Endothelial cell of umbilical vein (primary cell): Measurements from ENCODE around the gene ANXA8L1. TPM values are rescaled to one million over a fixed set of nuclear protein-coding genes. Genes with fewer than 3 reads are reported as not detected.
"Not testable (repeated sequence)": the region's sequence is repeated elsewhere in the genome, so short reads cannot be mapped to it uniquely, and the experiment has no call there.

ENCODE experiments used
- BruUV-seq: library from RNA; stranded (reverse); fragments of 400-500 nt; replicated peaks from 2 replicates; lab custom pipeline; 2021; lab: Mats Ljungman, UMichigan
- CTCF ChIA-PET: fragments of 300-600, 350-600 bp; sonication (Branson Sonifier 250); formaldehyde crosslinking; loops from one replicate; lab custom pipeline; 2021; ENCODE audit warnings: antibody characterized with exemption, inconsistent platforms; lab: Charles Lee
- POLR2A ChIA-PET: fragments of 300-600, 350-600 bp; sonication (Branson Sonifier 250); formaldehyde crosslinking; loops from one replicate; lab custom pipeline; 2021; ENCODE audit warnings: antibody characterized with exemption, inconsistent platforms; lab: Charles Lee
- DNase-seq: peaks from one replicate; pipeline ENCODE4 v3.0.0-alpha.2; 2011; ENCODE audit warnings: low read depth, low spot score
- FAIRE-seq: peaks from 2 replicates; lab custom pipeline; 2011; peaks lifted over from hg19 to GRCh38; lab: Jason Lieb, UNC
- H2AFZ ChIP-seq: 2 replicates; pipeline ENCODE4 v1.6.0; 2012; ENCODE audit warnings: low read depth, low read length, control low read depth, inconsistent platforms
- H3K27ac ChIP-seq: 2 replicates; pipeline ENCODE4 v1.5.1; 2011; ENCODE audit warnings: low read depth, mild to moderate bottlenecking, control low read depth, low read length, moderate library complexity; ENCODE audit not compliant: insufficient read depth
- H3K27me3 ChIP-seq, 2 experiments: 2 replicates each; pipeline versions ENCODE4 v1.6.0 to v1.6.1; 2011; ENCODE audit warnings: low read length in 2 of 2, mixed read lengths in 1 of 2; ENCODE audit not compliant: control insufficient read depth in 2 of 2, insufficient read depth in 2 of 2
- H3K36me3 ChIP-seq, 2 experiments: 2 replicates in 1 of 2; 3 replicates in 1 of 2; pipeline ENCODE4 v1.5.1; 2011; ENCODE audit warnings: low read length in 2 of 2, mild to moderate bottlenecking in 1 of 2, moderate library complexity in 1 of 2; ENCODE audit not compliant: control insufficient read depth in 2 of 2, insufficient read depth in 2 of 2; ENCODE audit errors: extremely low read depth in 1 of 2
- H3K4me1 ChIP-seq: 3 replicates; pipeline ENCODE4 v1.5.1; 2011; ENCODE audit warnings: mild to moderate bottlenecking, low read length; ENCODE audit not compliant: control insufficient read depth, insufficient read depth; ENCODE audit errors: extremely low read depth
- H3K4me2 ChIP-seq: 2 replicates; pipeline ENCODE4 v1.6.1; 2011; ENCODE audit warnings: low read length, control low read depth, mixed read lengths; ENCODE audit not compliant: insufficient read depth
- H3K4me3 ChIP-seq, 3 experiments: fragments of 200-600 bp in 1 of 3; sonication (generic), shearing (Covaris generic) in 1 of 3; replicated peaks in 1 of 3; 2 replicates each; pipeline ENCODE4 v1.5.1; 2011 to 2016; ENCODE audit warnings: control low read depth in 3 of 3, low read length in 3 of 3, mild to moderate bottlenecking in 2 of 3, inconsistent platforms in 1 of 3, low read depth in 1 of 3, moderate library complexity in 1 of 3; ENCODE audit not compliant: insufficient read depth in 1 of 3
- H3K79me2 ChIP-seq: 2 replicates; pipeline ENCODE4 v1.6.0; 2012; ENCODE audit warnings: low read length, inconsistent platforms; ENCODE audit not compliant: control insufficient read depth, insufficient read depth
- H3K9ac ChIP-seq: replicated peaks from 2 replicates; pipeline ENCODE3; 2011; ENCODE audit warnings: low read length, control low read depth; ENCODE audit not compliant: insufficient read depth; ENCODE audit errors: extremely low read depth
- H3K9me1 ChIP-seq: replicated peaks from 3 replicates; pipeline ENCODE4 v1.6.0; 2011; ENCODE audit warnings: mild to moderate bottlenecking, low read length; ENCODE audit not compliant: control insufficient read depth, insufficient read depth; ENCODE audit errors: extremely low read depth
- H3K9me3 ChIP-seq: replicated peaks from 2 replicates; pipeline ENCODE4 v1.5.1; 2012; ENCODE audit warnings: low read length, inconsistent platforms; ENCODE audit not compliant: control insufficient read depth, insufficient read depth
- H4K20me1 ChIP-seq: replicated peaks from 2 replicates; pipeline ENCODE3; 2011; ENCODE audit warnings: mild to moderate bottlenecking, low read length; ENCODE audit not compliant: control insufficient read depth, insufficient read depth; ENCODE audit errors: extremely low read depth
- GATA2 ChIP-seq: IDR thresholded peaks from 2 replicates; pipeline ENCODE4 v1.7.0; 2011; ENCODE audit warnings: low read depth, mild to moderate bottlenecking, moderate library complexity, mixed read lengths, low read length; ENCODE audit not compliant: insufficient read length, insufficient read depth
- dilution Hi-C: fragments of 300-500 bp; cut with MboI; formaldehyde crosslinking; loops from one replicate; pipeline ENCODE4 v1.15.0; 2019; ENCODE audit warnings: low sequenced_read_pairs; ENCODE audit not compliant: extremely low pct_ligation_motif_present
- intact Hi-C: fragments of 100-400 bp; cut with micrococcal nuclease; formaldehyde crosslinking; loops from one replicate; pipeline ENCODE4 v1.10.0; 2022
- polyA plus RNA-seq, 4 experiments: library from polyadenylated mRNA; depleted of rRNA in 3 of 4; stranded (reverse) in 3 of 4; unstranded in 1 of 4; fragments of >200 nt; gene quantifications; 2 replicates each; pipeline versions ENCODE4 v1.2.1 to v1.2.3, GENCODE V29; 2011 to 2012; ENCODE audit warnings: missing spikeins in 1 of 4
- total RNA-seq: library from RNA; stranded (reverse); gene quantifications from 2 replicates; pipeline ENCODE4 v1.2.3, GENCODE V29; 2021

Gene ANXA8L1
- total and polyA plus RNA-seq, 2 donors (not counting 3 experiments of a cell fraction or from before 2014, with no cell fraction given): not detected

DNA sequence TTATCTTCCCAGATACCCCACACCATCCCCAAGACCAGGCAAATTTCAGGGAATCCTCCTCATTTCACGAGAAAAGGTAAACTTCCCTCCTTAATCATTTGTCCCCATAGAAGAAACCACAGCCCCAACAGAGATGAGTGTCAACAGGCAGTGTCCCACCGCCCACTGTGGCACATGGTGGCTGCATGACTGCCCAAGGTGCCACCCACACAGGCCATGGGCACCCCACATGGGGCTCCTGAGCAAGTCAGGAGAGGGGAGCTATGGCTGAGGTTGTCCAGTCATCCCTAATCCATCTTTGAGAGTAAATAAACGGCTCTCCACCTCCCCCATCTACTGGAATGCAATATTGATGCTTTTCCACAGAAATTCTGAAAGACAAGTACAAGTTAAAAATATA, 44.7 kb upstream of the ANXA8L1 start:
- Histone ChIP-seq H4K20me1 (no peaks in the 10 kb centered on the region), H3K4me3 (no peak overlapping the region), H3K9me1 (no peaks in the 10 kb centered on the region), H3K4me1 (no peaks in the 10 kb centered on the region), H3K27ac (no peak overlapping the region), H3K9me3 (no peaks in the 10 kb centered on the region), H3K27me3 (no peaks in the 10 kb centered on the region), H3K79me2 (no peaks in the 10 kb centered on the region), H3K36me3 (no peaks in the 10 kb centered on the region), H2AFZ (no peak overlapping the region), H3K4me2 (no peak overlapping the region), H3K9ac (no peak overlapping the region)
- no TSS peak for BruUV-seq
- dilution Hi-C loops (no loop called here), intact Hi-C loops (no loop called here)
- DNase-seq (no peak), FAIRE-seq (no peak)
- ChIA-PET CTCF (interaction anchor here (1.1 kb wide), 1 partner anchor 12 kb away, joined by 4 read pairs; no protein-coding TSS in a partner anchor), POLR2A (no interaction called here)
- TF ChIP-seq GATA2: no peak

- H3K9me3 ChIP-seq, H3K27me3 ChIP-seq, BruUV-seq, dilution Hi-C loops, H2AFZ ChIP-seq, DNase-seq, CTCF ChIA-PET, H3K9ac ChIP-seq, H4K20me1 ChIP-seq, POLR2A ChIA-PET, H3K9me1 ChIP-seq, H3K4me1 ChIP-seq, H3K4me3 ChIP-seq, H3K27ac ChIP-seq, intact Hi-C loops, H3K79me2 ChIP-seq, FAIRE-seq, H3K4me2 ChIP-seq, H3K36me3 ChIP-seq: not testable (repeated sequence)
These were observed 10.1 kb upstream of the ANXA8L1 start for GRCh38 chr10:46365484-46365883.

DNA sequence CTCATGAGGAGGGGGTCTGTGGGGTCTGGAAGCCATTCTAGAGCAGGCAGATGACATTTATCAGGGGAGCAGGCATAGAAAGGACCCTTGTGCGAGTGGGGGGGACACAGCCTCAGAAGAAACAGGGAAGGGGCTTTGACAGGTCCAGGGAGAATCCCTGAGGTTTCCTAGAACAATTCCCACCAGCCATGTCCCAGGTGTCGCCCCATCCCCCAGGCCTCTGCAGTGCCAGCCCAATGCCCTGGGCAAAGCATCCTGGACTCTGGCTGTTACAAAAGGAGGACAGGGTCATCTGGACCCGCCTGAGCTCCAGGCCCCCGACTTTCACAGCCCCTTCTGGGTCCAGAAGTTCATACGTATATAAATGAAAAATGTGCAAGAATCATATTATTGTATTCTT, 8.4 kb upstream of the ANXA8L1 start:
- H3K4me1 ChIP-seq, H3K4me2 ChIP-seq, H3K27ac ChIP-seq, POLR2A ChIA-PET, CTCF ChIA-PET, H3K4me3 ChIP-seq, H3K79me2 ChIP-seq, H3K27me3 ChIP-seq, DNase-seq, H3K9me1 ChIP-seq, BruUV-seq, dilution Hi-C loops, H3K36me3 ChIP-seq, H4K20me1 ChIP-seq, FAIRE-seq, H3K9ac ChIP-seq, H2AFZ ChIP-seq, H3K9me3 ChIP-seq, intact Hi-C loops: not testable (repeated sequence)

GRCh38 chr10:46367666-46368240, 7.8 kb upstream of the ANXA8L1 start:
- H3K36me3 ChIP-seq, FAIRE-seq, POLR2A ChIA-PET, H3K27me3 ChIP-seq, H3K4me2 ChIP-seq, H3K27ac ChIP-seq, H3K79me2 ChIP-seq, CTCF ChIA-PET, H3K4me1 ChIP-seq, H4K20me1 ChIP-seq, BruUV-seq, H3K9me1 ChIP-seq, DNase-seq, H3K4me3 ChIP-seq, H3K9me3 ChIP-seq, H3K9ac ChIP-seq, dilution Hi-C loops, intact Hi-C loops, H2AFZ ChIP-seq: not testable (repeated sequence)
